Spleen (tissue), 7 donors: ENCODE measurements around the gene APOL4.

Experiments used
- CTCF ChIP-seq, 11 experiments: fragments of 200-600 bp in 7 of 11; fragments of 450-650 bp in 4 of 11; sonication (generic) in 4 of 11; IDR thresholded peaks in 8 of 11; conservative IDR thresholded peaks in 3 of 11; 1 replicate in 7 of 11; 2 replicates in 4 of 11; pipeline versions ENCODE4 v1.4.0 to v1.8.0; 2016 to 2021; ENCODE audit warnings: antibody characterized with exemption in 11 of 11, inconsistent platforms in 4 of 11, mild to moderate bottlenecking in 1 of 11
- POLR2AphosphoS5 ChIP-seq, 3 donors: sonication (generic); formaldehyde crosslinking; IDR thresholded peaks; one replicate each; pipeline ENCODE4 v1.5.1; 2017; ENCODE audit warnings: antibody characterized with exemption in 3 of 3
- donor health status: DM: no; HTN: no; CAD: no; lungs with moderate emphysema.
- donor health status: DM: no; HTN: no; CAD: no.
- donor health status: DM: no; HTN: no; CAD: no.

- no peak for TF ChIP-seq CTCF (IDR thresholded peaks at IDR 0.05 in 8 of 11, conservative IDR thresholded peaks at IDR 0.05 in 3 of 11)
- no peak for TF ChIP-seq POLR2AphosphoS5 (IDR thresholded peaks at IDR 0.05)
Measured at GRCh38 chr22:36175892-36176291, 25.7 kb downstream of the APOL4 start.
